ENCODE results near the gene PRSS22. TPM values are rescaled to one million over a fixed set of nuclear protein-coding genes. Genes with fewer than 3 reads are reported as not detected.

PRSS22 gene
- polyA plus RNA-seq, 1 donor from 2014 or later: not detected

- H4K20me1 ChIP-seq (ENCODE audit: insufficient read depth): no peaks in the 10 kb centered on the region
- no peaks in the 10 kb centered on the region for H3F3A ChIP-seq (ENCODE audit: insufficient read depth, low read length, poor library complexity, severe bottlenecking)
- H3K36me3 ChIP-seq (ENCODE audit: insufficient read depth, low read length): no peaks in the 10 kb centered on the region
- H3K27me3 ChIP-seq (ENCODE audit: insufficient read depth, low read depth, low read length): no peaks in the 10 kb centered on the region
- no peak overlapping the region for H3K27ac ChIP-seq (ENCODE audit: low read length)
- H3K9me3 ChIP-seq (ENCODE audit: low read length): no peaks in the 10 kb centered on the region
- TF ChIP-seq RAD21 (conservative IDR thresholded peaks at IDR 0.05): no peak
- TF ChIP-seq SMC3 (conservative IDR thresholded peaks at IDR 0.05; ENCODE audit: poor library complexity): no peak
- TF ChIP-seq EP300 (conservative IDR thresholded peaks at IDR 0.05; ENCODE audit: poor library complexity, severe bottlenecking): no peak
- TF ChIP-seq TAF1 (IDR thresholded peaks at IDR 0.05; ENCODE audit: low read depth): no peak
- TF ChIP-seq, protein P1, sequence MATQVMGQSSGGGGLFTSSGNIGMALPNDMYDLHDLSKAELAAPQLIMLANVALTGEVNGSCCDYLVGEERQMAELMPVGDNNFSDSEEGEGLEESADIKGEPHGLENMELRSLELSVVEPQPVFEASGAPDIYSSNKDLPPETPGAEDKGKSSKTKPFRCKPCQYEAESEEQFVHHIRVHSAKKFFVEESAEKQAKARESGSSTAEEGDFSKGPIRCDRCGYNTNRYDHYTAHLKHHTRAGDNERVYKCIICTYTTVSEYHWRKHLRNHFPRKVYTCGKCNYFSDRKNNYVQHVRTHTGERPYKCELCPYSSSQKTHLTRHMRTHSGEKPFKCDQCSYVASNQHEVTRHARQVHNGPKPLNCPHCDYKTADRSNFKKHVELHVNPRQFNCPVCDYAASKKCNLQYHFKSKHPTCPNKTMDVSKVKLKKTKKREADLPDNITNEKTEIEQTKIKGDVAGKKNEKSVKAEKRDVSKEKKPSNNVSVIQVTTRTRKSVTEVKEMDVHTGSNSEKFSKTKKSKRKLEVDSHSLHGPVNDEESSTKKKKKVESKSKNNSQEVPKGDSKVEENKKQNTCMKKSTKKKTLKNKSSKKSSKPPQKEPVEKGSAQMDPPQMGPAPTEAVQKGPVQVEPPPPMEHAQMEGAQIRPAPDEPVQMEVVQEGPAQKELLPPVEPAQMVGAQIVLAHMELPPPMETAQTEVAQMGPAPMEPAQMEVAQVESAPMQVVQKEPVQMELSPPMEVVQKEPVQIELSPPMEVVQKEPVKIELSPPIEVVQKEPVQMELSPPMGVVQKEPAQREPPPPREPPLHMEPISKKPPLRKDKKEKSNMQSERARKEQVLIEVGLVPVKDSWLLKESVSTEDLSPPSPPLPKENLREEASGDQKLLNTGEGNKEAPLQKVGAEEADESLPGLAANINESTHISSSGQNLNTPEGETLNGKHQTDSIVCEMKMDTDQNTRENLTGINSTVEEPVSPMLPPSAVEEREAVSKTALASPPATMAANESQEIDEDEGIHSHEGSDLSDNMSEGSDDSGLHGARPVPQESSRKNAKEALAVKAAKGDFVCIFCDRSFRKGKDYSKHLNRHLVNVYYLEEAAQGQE (IDR thresholded peaks at IDR 0.05; ENCODE audit: borderline replicate concordance): no peak
- no peak for TF ChIP-seq MXI1 (conservative IDR thresholded peaks at IDR 0.05; ENCODE audit: poor library complexity, severe bottlenecking)
- no peak overlapping the region for H2AFZ ChIP-seq (ENCODE audit: low read depth, low read length)
- H3K79me2 ChIP-seq (replicated peaks; ENCODE audit: insufficient read depth, low read length): no peaks in the 10 kb centered on the region
- H3K4me3 ChIP-seq (ENCODE audit: low read length): no peak overlapping the region
- no peak overlapping the region for H3K9ac ChIP-seq (ENCODE audit: low read length)
- H3K4me2 ChIP-seq (ENCODE audit: low read length): no peak overlapping the region
- no peaks in the 10 kb centered on the region for H3K9me2 ChIP-seq (ENCODE audit: insufficient read depth, low read length)
Measured at GRCh38 chr16:2830355-2830695, 27.6 kb downstream of the PRSS22 start.

DNA sequence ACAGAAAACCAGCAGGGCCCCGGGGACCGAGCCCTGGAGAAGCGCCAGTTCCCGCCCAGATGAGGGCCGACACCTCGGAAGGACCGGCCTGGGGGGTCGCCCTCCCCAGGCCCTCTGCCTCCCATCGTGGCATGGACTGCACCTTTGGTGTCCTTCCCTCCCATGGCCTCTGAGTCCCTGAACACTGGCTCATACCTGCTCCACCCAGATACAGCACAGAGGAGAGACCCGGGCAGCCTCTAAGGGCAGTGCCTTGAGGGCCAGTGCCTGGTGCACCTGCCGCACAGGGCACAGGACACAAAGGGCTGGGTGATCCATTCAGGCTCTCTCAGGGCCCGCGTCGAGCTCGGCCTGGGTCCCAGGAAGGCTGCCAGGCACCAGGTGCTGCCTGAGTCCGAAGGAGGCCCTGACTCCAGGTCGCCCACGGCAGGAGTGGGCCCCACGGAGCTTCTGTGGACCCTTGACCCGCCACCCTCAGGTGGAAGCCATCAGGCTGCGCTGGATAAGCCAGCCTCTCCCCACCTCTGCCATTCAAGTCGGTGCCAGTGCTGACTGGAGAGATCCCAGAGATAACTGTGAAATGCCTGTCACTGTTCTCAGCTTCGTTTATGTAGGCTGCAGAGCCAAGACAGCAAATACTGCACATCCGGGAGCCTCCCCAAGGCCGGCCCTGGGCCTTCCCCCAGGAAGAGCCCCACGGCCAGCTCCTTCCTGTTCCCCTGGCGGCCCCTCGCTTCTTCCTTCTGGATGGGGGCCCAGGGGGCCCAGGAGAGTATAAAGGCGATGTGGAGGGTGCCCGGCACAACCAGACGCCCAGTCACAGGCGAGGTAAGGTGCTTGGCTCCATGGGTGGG is 28.2 kb downstream of the PRSS22 start, which contains the start of gene ZG16B:
Gene ZG16B, plus strand, starts transcription at position 803 of the 854 bp plus-strand sequence. CDS start 139 bp downstream, outside the sequence.
- Histone ChIP-seq H3K9me3 (ENCODE audit: low read length) (no peaks in the 10 kb centered on the region), H3K27me3 (ENCODE audit: insufficient read depth, low read depth, low read length) (no peaks in the 10 kb centered on the region), H3K36me3 (ENCODE audit: insufficient read depth, low read length) (no peaks in the 10 kb centered on the region), H3F3A (ENCODE audit: insufficient read depth, low read length, poor library complexity, severe bottlenecking) (no peaks in the 10 kb centered on the region), H2AFZ (ENCODE audit: low read depth, low read length) (no peak within 1 kb of the TSS), H3K9ac (ENCODE audit: low read length) (no peak within 1 kb of the TSS), H4K20me1 (ENCODE audit: insufficient read depth) (no peaks in the 10 kb centered on the region), H3K27ac (ENCODE audit: low read length) (no peak within 1 kb of the TSS), H3K9me2 (ENCODE audit: insufficient read depth, low read length) (no peaks in the 10 kb centered on the region), H3K4me2 (ENCODE audit: low read length) (no peak within 1 kb of the TSS), H3K4me3 (ENCODE audit: low read length) (no peak within 1 kb of the TSS), H3K79me2 (replicated peaks; ENCODE audit: insufficient read depth, low read length) (no peaks in the 10 kb centered on the region)
- TF ChIP-seq POLR2AphosphoS5 (IDR thresholded peaks at IDR 0.05) (no peak), SMC3 (conservative IDR thresholded peaks at IDR 0.05; ENCODE audit: poor library complexity) (no peak), MXI1 (conservative IDR thresholded peaks at IDR 0.05; ENCODE audit: poor library complexity, severe bottlenecking) (no peak), EP300 (conservative IDR thresholded peaks at IDR 0.05; ENCODE audit: poor library complexity, severe bottlenecking) (no peak), TAF1 (IDR thresholded peaks at IDR 0.05; ENCODE audit: low read depth) (no peak), RAD21 (conservative IDR thresholded peaks at IDR 0.05) (no peak), EZH2 (IDR thresholded peaks at IDR 0.05; ENCODE audit: borderline replicate concordance, insufficient read depth, low read length, poor library complexity, severe bottlenecking) (no peak), CTCF (IDR thresholded peaks at IDR 0.05; ENCODE audit: poor library complexity, severe bottlenecking) (no peak)
- TF ChIP-seq, protein P1 (IDR thresholded peaks at IDR 0.05; ENCODE audit: borderline replicate concordance): no peak
